ENCODE data around the gene NTNG2.

Gene NTNG2

GRCh38 chr9:132176338-132176737 lies 14.5 kb downstream of the NTNG2 start:
- DNase-seq = no peak

GRCh38 chr9:132181796-132182313 lies 20.0 kb downstream of the NTNG2 start:
- peak; percentile 79 for DNase-seq

GRCh38 chr9:132182314-132183091 lies 20.6 kb downstream of the NTNG2 start:
- peak; percentile 72 for DNase-seq

- DNase-seq = peak; percentile 72
Observed at GRCh38 chr9:132183134-132183533, 21.3 kb downstream of the NTNG2 start.

- DNase-seq = no peak
Observed at GRCh38 chr9:132183715-132184114, 21.9 kb downstream of the NTNG2 start.

- no peak for DNase-seq
Observed at GRCh38 chr9:132184124-132184523, 22.3 kb downstream of the NTNG2 start.

- no peak for DNase-seq
Observed at GRCh38 chr9:132185073-132186009, 23.5 kb downstream of the NTNG2 start.

- DNase-seq = peak; percentile 76
Observed at GRCh38 chr9:132187121-132187620, 25.3 kb downstream of the NTNG2 start.

GRCh38 chr9:132190966-132191365 lies 29.1 kb downstream of the NTNG2 start:
- peak; percentile 26 for DNase-seq

GRCh38 chr9:132192728-132193127 lies 30.9 kb downstream of the NTNG2 start:
- peak; percentile 37 for DNase-seq

- DNase-seq = peak; percentile 8
Observed at GRCh38 chr9:132193227-132194124, 31.6 kb downstream of the NTNG2 start.

GRCh38 chr9:132194508-132194907 lies 32.6 kb downstream of the NTNG2 start:
- no peak for DNase-seq

- DNase-seq = no peak
Observed at GRCh38 chr9:132197315-132197714, 35.5 kb downstream of the NTNG2 start.

GRCh38 chr9:132197856-132198550 lies 36.1 kb downstream of the NTNG2 start:
- DNase-seq = no peak

- DNase-seq = no peak
Observed at GRCh38 chr9:132199056-132199455, 37.2 kb downstream of the NTNG2 start.

- no peak for DNase-seq
Observed at GRCh38 chr9:132200706-132201105, 38.8 kb downstream of the NTNG2 start.

GRCh38 chr9:132201139-132201538 lies 39.3 kb downstream of the NTNG2 start:
- peak; percentile 94 for DNase-seq

- DNase-seq = peak; percentile 85
Observed at GRCh38 chr9:132201780-132202703, 40.2 kb downstream of the NTNG2 start.

- DNase-seq = no peak
Observed at GRCh38 chr9:132204883-132205282, 43.0 kb downstream of the NTNG2 start.

GRCh38 chr9:132207215-132207614 lies 45.4 kb downstream of the NTNG2 start:
- no peak for DNase-seq
